ENCODE results near the gene TRDMT1. TPM values are rescaled to one million over a fixed set of nuclear protein-coding genes. Genes with fewer than 3 reads are reported as not detected.

The TRDMT1 gene
- total and polyA plus RNA-seq, 2 donors (not counting 1 experiment from before 2014, with no cell fraction given) = 5.8 to 7.0 TPM

DNA sequence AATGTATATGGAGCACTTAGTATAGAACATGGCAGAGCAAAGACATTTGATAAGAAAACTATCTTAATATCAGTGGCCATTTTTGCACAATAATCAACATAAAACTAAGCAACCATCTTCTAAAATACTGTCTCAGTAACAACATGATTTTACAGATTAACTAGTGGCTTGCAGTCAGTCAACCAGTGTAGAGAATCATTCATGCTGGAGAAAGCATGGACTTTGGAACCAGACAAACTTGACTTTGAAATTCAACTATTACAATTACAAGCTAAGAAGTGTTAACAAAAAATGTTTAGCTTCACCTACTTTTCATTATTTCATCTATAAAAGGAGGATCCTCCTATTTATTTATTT is 99.6 kb downstream of the TRDMT1 start:
- Histone ChIP-seq H3K9me3 (ENCODE audit: control insufficient read depth, insufficient read depth, low read depth, low read length) (no peaks in the 10 kb centered on the region), H3K4me3 (replicated peaks in 1 of 4; ENCODE audit: control extremely low read depth in 1 of 4, insufficient read depth in 1 of 4, low read depth in 3 of 4, low read length in 4 of 4) (no peak overlapping the region), H3K79me2 (ENCODE audit: control insufficient read depth, insufficient read depth, low read length) (no peaks in the 10 kb centered on the region), H3K4me2 (ENCODE audit: extremely low read depth, insufficient read depth, low read length) (no peak overlapping the region), H3K27ac (ENCODE audit: insufficient read depth, low read length) (no peak overlapping the region), H3K27me3 (ENCODE audit: control insufficient read depth, insufficient read depth, low read length) (no peaks in the 10 kb centered on the region), H4K20me1 (ENCODE audit: control insufficient read depth, extremely low read depth, insufficient read depth, low read length) (no peaks in the 10 kb centered on the region), H3K36me3 (ENCODE audit: control insufficient read depth, insufficient read depth, low read length) (no peaks in the 10 kb centered on the region), H2AFZ (ENCODE audit: low read length) (no peak overlapping the region), H3K4me1 (ENCODE audit: control insufficient read depth, extremely low read depth, insufficient read depth, low read length) (no peaks in the 10 kb centered on the region), H3K9ac (ENCODE audit: insufficient read depth, low read length) (no peak overlapping the region)
- no peak for DNase-seq (ENCODE audit: low read depth in 2 of 2)
- TF ChIP-seq, protein P1, sequence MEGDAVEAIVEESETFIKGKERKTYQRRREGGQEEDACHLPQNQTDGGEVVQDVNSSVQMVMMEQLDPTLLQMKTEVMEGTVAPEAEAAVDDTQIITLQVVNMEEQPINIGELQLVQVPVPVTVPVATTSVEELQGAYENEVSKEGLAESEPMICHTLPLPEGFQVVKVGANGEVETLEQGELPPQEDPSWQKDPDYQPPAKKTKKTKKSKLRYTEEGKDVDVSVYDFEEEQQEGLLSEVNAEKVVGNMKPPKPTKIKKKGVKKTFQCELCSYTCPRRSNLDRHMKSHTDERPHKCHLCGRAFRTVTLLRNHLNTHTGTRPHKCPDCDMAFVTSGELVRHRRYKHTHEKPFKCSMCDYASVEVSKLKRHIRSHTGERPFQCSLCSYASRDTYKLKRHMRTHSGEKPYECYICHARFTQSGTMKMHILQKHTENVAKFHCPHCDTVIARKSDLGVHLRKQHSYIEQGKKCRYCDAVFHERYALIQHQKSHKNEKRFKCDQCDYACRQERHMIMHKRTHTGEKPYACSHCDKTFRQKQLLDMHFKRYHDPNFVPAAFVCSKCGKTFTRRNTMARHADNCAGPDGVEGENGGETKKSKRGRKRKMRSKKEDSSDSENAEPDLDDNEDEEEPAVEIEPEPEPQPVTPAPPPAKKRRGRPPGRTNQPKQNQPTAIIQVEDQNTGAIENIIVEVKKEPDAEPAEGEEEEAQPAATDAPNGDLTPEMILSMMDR (conservative IDR thresholded peaks at IDR 0.05 in 1 of 2, IDR thresholded peaks at IDR 0.05 in 1 of 2; ENCODE audit: low read depth in 1 of 2, low read length in 2 of 2) = no peak
- TF ChIP-seq EZH2 (IDR thresholded peaks at IDR 0.05; ENCODE audit: low read length, missing control alignments) = no peak

DNA sequence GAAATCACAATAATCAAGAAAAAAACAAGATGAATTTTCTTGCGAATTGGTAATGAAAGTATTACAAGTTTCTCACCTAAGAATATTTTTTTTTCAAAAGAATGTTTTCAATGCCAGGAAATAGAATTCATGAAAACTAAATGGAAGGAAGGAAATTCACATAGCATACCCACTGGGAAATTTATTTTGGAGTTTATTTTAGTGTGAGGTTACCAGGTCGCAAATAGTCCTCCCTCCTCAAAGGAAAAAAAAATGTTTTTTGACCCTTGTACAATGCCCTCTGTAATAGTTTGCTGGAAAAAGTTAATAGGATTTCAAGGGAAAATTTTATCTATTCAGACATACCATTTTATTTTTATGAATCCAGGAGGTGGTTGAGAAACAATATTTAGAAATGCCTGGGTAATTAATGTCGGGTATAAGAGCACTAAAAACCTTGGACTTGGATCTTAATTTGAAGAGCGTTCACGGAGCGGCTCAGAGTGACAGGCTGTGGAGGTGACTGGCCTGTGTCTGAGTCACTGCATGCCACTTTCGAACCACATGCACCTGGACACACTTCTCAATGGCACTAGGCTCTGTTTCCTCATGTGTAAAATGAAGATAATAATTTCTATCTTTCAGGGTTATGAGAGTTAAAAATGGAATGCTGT is 100.1 kb downstream of the TRDMT1 start:
- no peak for TF ChIP-seq EZH2 (IDR thresholded peaks at IDR 0.05; ENCODE audit: low read length, missing control alignments)
- TF ChIP-seq, protein P1 (conservative IDR thresholded peaks at IDR 0.05 in 1 of 2, IDR thresholded peaks at IDR 0.05 in 1 of 2; ENCODE audit: low read depth in 1 of 2, low read length in 2 of 2) = no peak
- H3K4me3 ChIP-seq (replicated peaks in 1 of 4; ENCODE audit: control extremely low read depth in 1 of 4, insufficient read depth in 1 of 4, low read depth in 3 of 4, low read length in 4 of 4) = no peak overlapping the region
- no peak overlapping the region for H2AFZ ChIP-seq (ENCODE audit: low read length)
- no peaks in the 10 kb centered on the region for H3K27me3 ChIP-seq (ENCODE audit: control insufficient read depth, insufficient read depth, low read length)
- no peak overlapping the region for H3K4me2 ChIP-seq (ENCODE audit: extremely low read depth, insufficient read depth, low read length)
- no peaks in the 10 kb centered on the region for H4K20me1 ChIP-seq (ENCODE audit: control insufficient read depth, extremely low read depth, insufficient read depth, low read length)
- no peaks in the 10 kb centered on the region for H3K9me3 ChIP-seq (ENCODE audit: control insufficient read depth, insufficient read depth, low read depth, low read length)
- no peak overlapping the region for H3K27ac ChIP-seq (ENCODE audit: insufficient read depth, low read length)
- no peaks in the 10 kb centered on the region for H3K4me1 ChIP-seq (ENCODE audit: control insufficient read depth, extremely low read depth, insufficient read depth, low read length)
- DNase-seq (ENCODE audit: low read depth in 2 of 2) = no peak
- H3K79me2 ChIP-seq (ENCODE audit: control insufficient read depth, insufficient read depth, low read length) = no peaks in the 10 kb centered on the region
- H3K9ac ChIP-seq (ENCODE audit: insufficient read depth, low read length) = no peak overlapping the region
- H3K36me3 ChIP-seq (ENCODE audit: control insufficient read depth, insufficient read depth, low read length) = no peaks in the 10 kb centered on the region

DNA sequence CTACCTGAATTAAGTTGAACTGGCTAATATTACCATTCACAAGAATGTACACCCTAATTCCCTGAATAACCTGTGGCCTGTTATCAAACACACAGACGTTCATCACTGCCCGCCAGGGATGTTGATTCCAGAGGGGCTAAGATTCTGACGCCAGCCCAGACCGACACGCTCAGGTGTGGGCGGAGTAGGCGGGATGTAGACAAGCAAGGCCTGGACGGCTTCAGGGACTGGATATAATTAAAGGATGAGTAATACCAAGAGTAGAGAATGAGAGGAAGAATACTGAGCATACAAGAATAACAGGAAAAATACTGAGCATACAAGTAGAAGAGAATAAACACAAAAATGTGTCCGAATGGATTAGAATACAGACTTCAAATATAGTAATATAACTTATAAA is 100.9 kb downstream of the TRDMT1 start:
- Histone ChIP-seq H3K9ac (ENCODE audit: insufficient read depth, low read length) (no peak overlapping the region), H3K4me3 (replicated peaks in 1 of 4; ENCODE audit: control extremely low read depth in 1 of 4, insufficient read depth in 1 of 4, low read depth in 3 of 4, low read length in 4 of 4) (no peak overlapping the region), H3K36me3 (ENCODE audit: control insufficient read depth, insufficient read depth, low read length) (no peaks in the 10 kb centered on the region), H3K4me2 (ENCODE audit: extremely low read depth, insufficient read depth, low read length) (no peak overlapping the region), H3K27ac (ENCODE audit: insufficient read depth, low read length) (no peak overlapping the region), H3K27me3 (ENCODE audit: control insufficient read depth, insufficient read depth, low read length) (no peaks in the 10 kb centered on the region), H4K20me1 (ENCODE audit: control insufficient read depth, extremely low read depth, insufficient read depth, low read length) (no peaks in the 10 kb centered on the region), H3K79me2 (ENCODE audit: control insufficient read depth, insufficient read depth, low read length) (no peaks in the 10 kb centered on the region), H3K4me1 (ENCODE audit: control insufficient read depth, extremely low read depth, insufficient read depth, low read length) (no peaks in the 10 kb centered on the region), H2AFZ (ENCODE audit: low read length) (no peak overlapping the region), H3K9me3 (ENCODE audit: control insufficient read depth, insufficient read depth, low read depth, low read length) (no peaks in the 10 kb centered on the region)
- no peak for TF ChIP-seq EZH2 (IDR thresholded peaks at IDR 0.05; ENCODE audit: low read length, missing control alignments)
- TF ChIP-seq, protein P1 (conservative IDR thresholded peaks at IDR 0.05 in 1 of 2, IDR thresholded peaks at IDR 0.05 in 1 of 2; ENCODE audit: low read depth in 1 of 2, low read length in 2 of 2) = no peak
- DNase-seq (ENCODE audit: low read depth in 2 of 2) = peak in 1 of 2 donors; percentile 46
